GM19351 (cell line): Measurements from ENCODE around the gene GPR183.
A peak's percentile ranks its signal among the peaks of the same experiment; 100 is the strongest.

Experiments used
- ATAC-seq: cut with Tn5 transposase; IDR thresholded peaks from one replicate; pipeline ENCODE4 v1.9.1; 2021; ENCODE audit warnings: mild to moderate bottlenecking, moderate library complexity; ENCODE audit not compliant: unreplicated experiment

Gene GPR183, protein sequence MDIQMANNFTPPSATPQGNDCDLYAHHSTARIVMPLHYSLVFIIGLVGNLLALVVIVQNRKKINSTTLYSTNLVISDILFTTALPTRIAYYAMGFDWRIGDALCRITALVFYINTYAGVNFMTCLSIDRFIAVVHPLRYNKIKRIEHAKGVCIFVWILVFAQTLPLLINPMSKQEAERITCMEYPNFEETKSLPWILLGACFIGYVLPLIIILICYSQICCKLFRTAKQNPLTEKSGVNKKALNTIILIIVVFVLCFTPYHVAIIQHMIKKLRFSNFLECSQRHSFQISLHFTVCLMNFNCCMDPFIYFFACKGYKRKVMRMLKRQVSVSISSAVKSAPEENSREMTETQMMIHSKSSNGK

DNA sequence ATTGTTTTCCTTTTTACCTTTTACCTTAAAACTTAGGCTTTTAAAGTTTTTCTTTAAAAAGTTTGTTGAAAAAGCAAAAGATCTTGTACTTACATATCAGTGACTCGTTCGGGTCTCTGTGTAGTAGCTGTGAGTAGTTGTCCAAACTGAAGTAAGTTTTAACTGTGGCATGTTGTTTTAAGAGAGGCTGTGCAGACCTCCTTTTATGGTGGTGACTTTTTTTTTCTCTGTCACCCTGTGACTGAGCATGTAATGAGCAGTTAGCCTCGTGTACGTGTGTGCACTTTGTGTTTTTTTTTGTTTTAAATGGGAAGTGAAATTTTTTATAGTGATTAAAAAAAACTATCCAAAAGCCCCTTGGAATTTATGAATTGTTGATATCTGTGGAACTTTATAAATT, at the start of gene GPR183:
TSS of gene GPR183 (minus strand) at position 153 of the 400 bp plus-strand sequence. CDS start 11,254 bp downstream, outside the sequence.
- peak; percentile 59 for ATAC-seq

DNA sequence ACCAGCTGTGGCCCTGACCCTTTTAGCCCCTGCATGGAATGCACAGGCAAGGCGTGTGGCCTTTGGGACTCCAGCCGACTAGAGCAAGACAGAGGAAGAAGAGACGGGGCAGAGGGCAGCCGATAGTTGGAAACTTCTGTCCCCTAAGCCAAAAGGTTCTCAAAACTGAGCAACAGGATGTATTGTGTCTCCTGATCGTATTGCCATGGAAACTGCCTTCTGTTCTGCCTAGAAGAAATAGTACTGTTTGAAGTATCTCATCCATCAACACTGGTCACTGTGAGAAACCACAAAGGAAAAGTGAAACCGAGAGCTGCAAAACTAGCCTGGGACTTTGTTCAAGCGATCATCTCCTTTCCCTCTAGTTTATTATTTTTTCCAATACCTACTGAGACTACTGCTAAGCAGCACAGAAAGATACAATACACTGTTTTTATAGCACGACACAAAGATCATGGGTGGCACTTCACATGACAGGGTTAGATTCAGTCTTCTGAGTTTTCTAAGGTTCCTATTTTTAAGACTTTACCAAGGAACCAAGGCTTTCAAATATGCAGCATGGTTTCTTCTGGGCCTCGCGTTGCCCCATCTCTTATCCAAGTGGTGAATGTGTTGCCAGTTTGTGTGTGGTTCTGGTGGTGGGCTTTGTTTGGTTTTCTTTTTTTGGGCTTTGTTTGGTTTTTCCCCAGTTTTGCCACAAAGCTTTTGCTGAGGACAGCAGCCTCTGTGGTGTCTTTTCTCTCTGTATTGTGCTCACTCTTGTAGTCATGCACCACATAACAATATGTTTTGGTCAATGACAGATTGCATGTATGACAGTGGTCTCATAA, 49.3 kb upstream of the GPR183 start:
- ATAC-seq: peak; percentile 52

DNA sequence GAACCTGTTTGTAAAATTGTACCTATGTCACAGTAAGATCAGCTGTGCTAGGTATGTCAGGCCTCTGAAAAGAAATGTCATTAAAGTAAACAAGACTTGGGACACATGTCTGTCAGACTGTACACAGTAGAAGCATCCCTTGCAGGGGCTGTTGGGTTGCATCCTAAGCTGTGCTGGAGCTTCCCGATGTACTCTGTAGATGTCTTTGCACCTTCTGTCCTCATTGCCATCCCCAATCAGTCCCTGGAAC, 48.7 kb upstream of the GPR183 start:
- ATAC-seq: no peak

DNA sequence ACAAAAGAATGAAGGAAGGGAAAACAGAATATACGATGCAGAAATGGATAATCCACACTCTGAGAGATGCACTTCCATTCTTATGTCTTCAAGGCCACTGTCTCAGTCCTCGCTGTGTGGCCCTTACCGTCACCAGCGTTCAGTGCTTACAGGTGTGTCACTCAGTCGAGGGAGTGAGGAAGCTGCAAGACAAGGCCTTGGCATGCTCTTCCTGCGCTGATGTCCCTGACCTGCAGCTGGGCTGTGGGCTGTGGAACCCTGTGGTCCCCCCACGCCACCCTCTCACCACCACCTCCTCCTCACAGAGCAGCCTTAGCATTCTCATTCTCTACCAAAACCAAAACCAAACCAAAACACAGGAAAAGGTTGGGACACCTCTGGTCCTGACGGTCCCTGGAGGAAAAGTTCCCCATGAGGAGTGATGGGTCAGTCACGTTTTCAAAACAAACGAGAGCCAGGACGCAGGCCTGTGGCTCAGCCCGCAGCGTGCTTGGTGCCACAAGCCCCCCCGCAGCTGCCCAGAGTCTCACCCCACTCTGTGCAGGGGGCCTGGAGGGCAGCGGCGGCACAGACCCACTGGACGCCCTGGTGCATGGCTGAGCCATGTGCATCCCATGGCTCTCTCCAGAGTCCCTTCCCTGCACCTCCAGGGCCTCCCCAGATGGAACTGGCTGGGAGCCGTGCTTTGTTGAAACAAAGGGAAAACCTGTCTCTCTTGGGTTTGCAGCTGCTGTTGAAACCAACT, 48.2 kb upstream of the GPR183 start:
- ATAC-seq: no peak

DNA sequence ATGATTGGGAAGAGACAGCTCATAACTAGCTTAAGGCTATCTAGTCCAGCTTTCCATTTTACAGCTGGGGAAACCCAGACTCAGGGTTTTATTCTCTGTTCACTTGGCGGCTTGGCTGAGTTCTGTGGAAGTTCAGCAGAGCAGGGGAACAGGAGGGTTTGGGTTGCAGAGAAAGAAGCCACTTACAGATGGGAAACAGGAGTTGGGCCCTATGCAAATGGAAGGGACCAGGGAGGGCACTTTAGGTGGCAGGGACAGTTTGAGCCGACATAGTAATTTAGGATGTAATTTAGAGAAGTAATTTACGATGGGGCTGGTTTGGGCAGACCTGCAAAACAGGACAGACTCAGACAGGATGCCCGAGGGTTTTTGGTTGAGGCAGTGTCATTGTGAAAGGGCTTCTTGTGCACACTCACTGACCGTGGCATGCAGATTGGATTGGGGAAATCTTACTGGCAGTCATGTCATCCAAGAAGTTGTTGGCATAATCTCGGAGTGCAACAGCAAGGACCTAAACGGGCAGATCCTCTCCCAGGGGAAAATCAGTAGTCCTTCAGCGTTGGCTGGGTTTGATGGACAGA, 47.3 kb upstream of the GPR183 start:
- ATAC-seq: no peak

DNA sequence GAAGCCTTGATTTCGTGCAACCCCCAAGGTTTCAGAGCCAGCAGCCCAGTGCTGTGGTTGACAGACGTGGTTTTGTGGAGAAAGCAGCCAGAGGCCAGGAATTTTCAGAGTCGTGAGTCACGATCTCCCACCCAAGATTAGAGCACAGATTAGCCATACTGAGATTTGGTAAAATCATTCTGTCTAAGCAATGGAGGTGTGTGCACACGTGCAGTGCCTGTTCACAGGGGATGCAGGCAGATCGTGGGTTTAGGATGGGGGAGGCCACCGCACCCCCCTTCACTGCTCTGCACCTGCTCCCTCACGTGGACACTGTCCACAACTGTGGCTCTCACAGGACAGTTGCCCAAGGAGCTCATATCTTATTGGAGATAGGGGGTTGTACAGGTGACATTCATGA, 46.6 kb upstream of the GPR183 start:
- no peak for ATAC-seq

DNA sequence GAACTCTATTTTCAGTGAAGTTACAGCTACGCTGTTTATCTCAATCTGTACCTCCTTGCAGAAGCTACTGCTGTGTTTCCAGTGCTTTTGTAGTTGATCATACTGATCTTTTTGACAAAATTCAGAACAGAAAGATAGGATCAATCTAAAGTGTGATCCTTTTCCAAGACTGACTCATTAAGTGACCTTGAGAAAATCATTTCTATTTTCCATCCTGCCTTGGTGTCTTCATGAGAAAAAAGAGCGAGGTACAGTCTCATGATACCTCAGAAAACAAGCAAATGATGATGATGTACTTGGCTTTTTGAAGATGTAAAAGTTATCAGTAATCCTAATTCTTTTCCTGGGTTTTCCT, 46.0 kb upstream of the GPR183 start:
- no peak for ATAC-seq

DNA sequence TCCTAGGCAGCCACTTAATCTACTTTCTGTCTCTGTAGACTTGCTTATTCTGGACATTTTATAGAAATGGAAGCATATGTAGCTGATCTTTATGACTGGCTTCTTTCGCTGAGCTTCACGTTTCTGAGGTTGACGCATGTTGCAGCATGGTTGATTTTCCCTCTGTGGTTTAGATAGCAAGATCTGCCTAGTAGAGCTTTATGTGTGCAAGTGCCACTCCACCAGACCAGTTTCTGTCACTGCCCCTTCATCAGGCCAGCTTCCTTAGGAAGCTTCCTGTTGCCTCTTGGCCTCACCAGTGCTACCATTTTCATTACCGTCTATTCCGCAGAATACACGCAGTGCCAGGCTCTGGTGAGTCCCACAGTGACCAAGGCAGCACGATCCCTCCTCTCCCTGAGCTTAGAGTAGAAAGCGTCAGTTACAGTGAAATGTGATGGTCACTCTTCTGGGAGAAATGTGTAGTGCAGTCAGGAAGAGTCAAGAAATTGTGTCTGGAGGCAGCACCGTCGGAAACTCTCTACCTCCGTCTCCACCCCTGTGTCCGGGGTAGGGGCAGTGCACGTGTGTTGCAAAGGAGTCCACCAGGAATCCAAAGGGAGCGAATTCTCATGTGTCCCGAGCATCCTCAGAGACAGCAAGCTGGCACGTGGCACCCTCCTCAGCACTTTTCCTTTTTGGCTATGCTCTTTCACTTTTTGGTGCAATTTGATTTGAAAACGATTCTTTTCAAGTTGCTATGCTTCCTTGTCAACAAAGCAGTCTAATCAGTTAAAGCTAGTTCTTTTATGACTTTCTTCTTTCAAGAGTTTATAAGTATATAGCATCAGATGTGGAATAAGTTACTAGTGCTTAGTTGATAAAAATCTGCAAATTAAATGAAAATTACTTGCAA, 45.4 kb upstream of the GPR183 start:
- ATAC-seq: no peak

DNA sequence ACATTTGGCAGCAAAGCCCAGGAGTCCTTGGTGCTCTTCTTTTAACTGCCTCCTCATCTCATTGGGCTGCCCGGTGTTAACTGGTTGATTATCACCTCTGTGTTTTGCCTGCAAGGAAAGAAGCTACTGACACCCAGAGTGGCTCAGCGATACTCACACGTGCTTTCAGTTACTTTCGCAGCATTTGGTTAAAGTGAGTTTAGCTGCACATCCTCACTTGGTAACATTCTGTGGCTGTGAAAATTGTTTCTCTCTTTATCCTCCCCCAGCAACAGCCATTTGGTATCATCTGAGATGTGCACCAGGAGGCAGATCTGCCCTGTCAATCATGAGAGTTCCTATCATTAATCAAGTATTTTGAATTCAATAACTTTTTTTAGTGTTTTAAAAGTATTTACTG, 44.6 kb upstream of the GPR183 start:
- no peak for ATAC-seq

DNA sequence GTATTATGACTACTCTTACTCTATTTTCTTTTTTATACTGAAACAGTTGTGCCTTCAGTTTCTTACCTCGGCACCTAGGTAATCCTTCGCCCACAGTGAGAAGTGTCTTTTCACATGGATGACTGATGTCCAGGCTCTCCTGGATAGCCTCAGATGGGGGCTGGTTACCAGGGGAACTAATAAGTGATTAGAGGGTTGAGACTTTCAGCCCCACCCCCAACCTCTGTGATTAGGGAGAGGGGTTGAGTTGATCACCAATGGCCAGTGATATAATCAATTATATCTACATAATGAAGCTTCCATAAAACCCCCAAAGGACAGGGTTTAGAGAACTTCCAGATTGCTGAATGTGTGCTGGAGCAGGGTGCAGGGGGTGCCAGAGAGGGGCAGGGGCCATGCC, 43.0 kb upstream of the GPR183 start:
- no peak for ATAC-seq

DNA sequence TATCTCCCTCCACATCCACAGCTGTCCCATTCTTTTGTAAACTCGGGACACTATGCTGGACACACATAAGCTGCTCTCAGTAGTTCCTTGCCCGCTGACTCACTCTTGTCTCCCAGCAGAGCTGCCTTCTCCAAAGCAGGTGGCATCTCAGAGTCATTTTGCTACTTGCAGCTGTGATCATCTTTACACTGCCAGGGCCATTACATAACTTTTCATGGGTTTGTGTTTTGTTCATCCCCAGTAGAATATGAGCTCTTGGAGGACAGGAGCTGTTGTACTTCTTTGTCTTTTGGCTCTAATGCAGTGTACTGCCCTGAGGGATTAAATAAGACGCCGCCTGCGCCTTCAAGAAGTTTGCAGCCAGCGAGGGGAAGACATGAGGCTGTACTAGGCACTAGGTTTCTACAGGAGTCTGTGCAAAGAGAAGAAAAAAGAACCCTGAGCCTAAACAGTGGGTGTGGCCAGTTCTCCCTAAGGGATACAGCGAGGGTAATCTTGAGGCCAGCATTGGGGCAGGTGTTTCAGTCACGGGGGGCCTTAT, 40.8 kb upstream of the GPR183 start:
- no peak for ATAC-seq

DNA sequence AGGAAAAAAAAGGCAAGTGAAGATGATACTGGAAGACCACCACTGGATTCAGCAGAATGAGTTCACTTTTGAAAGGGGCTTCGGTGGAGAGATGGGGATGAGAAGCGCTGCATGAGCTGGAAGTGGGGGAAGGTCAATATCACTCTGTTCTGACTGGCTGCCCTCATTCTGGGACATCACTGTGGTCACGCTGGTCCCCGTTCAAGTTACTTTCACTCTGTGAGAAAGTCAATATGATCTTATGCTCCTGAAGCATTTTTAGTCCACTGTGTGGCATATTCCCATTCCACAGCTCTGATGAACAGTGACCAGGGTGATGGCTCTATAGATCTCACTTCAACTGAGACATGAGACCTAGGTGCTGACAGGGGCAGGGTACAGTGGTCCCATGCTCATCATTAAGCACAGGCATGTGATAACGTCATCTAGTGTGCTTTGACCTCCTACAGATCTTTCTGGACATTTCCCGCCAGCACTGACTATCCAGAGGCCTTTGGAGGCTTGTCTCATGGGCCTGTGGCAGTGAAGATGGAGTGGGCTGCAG, 40.2 kb upstream of the GPR183 start:
- ATAC-seq: no peak

DNA sequence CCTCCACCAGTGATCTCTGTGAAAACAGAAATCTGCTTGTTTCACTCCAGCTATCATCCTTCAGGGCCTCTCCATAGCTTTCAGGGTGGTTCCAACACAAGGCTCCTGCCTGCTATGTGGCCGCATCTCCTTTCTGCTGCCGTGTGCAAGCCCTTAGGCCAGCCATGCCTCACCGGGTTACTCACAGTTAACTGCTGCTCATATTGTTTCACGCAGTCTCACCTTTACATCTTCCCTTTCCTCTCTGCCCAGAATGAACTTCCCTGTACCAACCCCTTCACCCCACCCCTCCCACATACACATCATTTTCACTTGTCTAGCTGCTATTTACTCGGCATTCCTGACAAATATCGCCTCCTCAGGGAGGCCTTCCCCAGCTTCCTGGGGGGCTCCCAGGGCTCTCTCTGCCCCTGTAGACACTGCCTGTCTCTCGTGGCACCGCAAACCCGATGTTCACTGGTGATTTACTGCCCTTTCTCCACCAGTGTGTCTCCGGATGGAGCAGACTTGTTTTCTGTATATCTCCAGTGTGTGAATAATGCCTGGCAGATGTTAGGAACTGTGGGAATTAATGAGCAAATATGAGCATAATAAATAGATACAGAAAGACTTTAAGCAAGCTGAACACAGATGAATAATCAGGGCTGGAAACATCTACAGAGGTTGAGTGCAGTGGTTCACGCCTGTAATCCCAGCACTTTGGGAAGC, 39.3 kb upstream of the GPR183 start:
- ATAC-seq: no peak

DNA sequence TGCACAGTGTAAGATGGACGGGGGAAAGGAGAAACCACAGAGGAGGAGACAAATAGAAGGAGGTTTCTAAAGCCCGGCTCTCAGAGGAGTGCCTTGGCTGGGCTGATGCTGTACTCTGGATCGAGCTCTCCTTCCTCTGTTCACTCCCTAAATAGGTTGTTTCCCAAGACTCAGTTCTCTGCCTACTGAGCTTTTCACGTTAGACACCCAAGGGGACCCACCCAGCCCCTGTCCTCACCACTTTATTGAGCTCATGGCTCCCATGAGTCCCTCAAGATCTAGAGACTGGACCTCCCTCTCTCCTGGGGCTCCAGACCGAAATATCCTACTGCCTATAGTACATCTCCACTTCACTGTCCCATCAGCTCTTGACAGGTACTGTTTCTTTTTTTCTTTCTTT, 38.1 kb upstream of the GPR183 start:
- ATAC-seq: no peak

DNA sequence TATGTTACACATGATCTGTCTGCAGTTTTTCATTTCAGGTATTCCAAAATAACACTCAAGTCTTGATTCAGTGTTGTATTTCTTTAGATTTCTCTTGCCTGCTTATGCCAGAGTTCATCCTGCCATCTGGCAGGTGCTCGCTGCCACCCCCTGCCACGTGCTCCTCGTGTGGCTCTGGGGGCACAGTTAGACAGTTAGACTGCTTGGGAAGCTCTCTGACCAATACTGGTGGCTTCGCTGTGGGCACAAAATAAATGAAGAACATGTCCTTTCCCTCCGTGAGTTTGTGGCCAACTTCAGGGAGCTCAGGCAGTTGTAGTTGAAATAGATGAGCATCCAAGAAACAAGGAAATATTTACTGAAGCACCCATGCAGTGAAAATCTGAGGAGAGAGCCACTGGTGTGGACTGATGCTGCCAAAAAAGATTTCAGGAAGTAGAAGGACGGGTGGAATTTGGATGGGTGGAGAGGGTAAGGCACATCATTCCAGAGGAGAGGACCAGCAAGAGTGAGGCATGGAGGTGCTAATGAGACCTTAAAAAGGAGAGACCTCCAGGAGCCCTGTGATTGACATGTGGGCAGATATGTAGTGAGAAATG, 37.5 kb upstream of the GPR183 start:
- ATAC-seq: no peak

DNA sequence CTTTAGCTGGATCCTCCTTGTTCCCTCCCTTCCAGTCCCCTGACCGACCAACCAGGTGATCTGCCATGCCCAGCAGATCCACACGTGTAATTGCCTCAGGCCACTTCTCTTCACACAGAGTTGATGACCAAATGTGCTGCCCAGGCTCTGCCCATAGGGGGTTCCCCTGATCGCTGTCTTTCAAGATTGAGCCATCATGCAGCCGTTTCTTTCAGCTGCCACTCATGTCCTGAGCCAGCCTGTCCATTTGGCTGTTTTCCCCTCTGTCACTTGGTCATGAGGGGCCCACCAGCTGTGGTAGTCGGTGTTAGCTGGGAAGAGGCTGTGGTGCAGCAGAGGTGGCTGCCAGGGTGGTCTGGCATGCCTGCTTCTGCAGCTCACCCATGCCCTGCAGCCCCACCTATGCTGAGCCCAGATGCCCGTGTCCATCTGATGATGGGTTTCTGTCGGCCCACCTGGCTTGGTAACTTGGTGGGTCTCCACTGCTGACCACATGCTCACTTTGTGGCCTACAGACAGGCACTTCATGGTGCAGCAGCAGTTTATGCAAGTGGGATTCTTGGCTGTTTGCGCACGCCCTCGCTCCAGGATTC, 35.6 kb upstream of the GPR183 start:
- ATAC-seq: no peak

DNA sequence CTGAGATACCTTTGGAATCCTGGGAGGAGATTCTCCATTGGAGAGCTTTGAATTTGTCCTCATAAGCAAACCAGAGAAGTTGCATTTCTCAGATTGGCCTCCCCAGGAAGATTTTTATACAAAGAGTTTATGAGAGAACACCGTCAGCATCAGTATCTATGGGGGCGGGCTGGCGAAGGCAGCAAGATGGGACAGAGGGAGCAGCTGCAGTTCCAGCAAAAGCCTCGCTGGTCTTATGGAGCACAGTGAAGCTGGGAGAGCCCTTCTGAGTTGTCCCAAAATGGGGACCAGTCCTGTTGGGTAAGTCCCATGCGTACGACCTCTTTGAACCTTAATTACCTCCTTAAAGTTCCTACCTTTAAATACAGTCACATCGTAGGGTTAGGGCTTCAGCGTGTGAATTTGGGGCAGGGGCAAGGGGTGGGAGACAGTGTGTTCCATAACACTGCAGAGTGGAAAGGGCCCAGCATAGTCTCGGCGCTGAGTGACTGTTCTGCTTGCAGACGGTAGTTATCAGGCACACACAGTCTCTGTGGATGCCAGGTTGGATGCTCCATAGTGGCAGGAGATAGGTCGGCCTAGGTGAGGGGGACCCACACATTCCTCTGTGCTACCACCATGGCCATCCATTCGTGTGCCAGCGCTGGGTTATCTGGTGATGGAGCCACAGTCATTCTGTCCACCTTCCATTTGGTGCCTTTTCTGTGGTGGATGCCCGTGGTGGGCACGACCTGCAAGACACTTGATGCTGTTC, 34.9 kb upstream of the GPR183 start:
- ATAC-seq: no peak

DNA sequence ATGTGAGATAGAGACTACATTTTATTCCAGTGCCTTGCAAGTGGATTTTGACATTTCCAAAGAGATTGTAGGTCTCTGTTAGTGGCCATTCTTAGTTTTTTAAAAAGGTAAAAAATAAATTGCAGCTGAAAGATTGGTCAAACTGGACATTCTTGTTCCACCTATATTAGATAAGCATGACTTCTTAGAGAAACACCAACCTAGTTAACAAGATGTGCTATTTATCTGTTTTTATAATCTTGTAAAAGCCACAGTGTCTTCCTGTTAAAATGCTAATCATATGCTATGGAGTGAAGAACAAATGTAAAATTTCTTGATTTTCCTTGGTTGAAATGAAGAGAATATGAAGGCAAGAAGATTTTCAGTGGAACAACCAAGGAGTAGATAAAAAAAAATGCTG, 33.4 kb upstream of the GPR183 start:
- ATAC-seq: no peak
